IPS DF 6.9 (cell line): ENCODE measurements around the gene BCAP31.

Experiments
- DNase-seq: peaks from one replicate; pipeline ENCODE4 v3.0.0-alpha.2; 2013; ENCODE audit warnings: low read depth, low spot score
- H3K27ac ChIP-seq: one replicate; pipeline ENCODE4 v1.5.1; 2013; ENCODE audit warnings: low read length, control low read depth
- H3K27me3 ChIP-seq: 2 replicates; pipeline ENCODE4 v1.6.1; 2013; ENCODE audit warnings: mild to moderate bottlenecking, low read length; ENCODE audit not compliant: control insufficient read depth, insufficient read depth
- H3K36me3 ChIP-seq: 2 replicates; pipeline ENCODE4 v1.6.1; 2013; ENCODE audit warnings: low read length; ENCODE audit not compliant: control insufficient read depth, insufficient read depth
- H3K4me1 ChIP-seq: 2 replicates; pipeline ENCODE4 v1.6.1; 2013; ENCODE audit warnings: low read length; ENCODE audit not compliant: control insufficient read depth, insufficient read depth
- H3K4me3 ChIP-seq: 2 replicates; pipeline ENCODE4 v1.5.1; 2013; ENCODE audit warnings: mild to moderate bottlenecking, low read length
- H3K9me3 ChIP-seq: 2 replicates; pipeline ENCODE4 v1.6.1; 2013; ENCODE audit warnings: low read length, inconsistent platforms; ENCODE audit not compliant: control insufficient read depth, insufficient read depth
- WGBS: extraction: QIAGEN DNeasy Blood & Tissue Kit; methylation state at CpG from one replicate; pipeline ENCODE4 v1.1.7; 2013; ENCODE audit warnings: mixed read lengths, missing lambda C conversion rate; ENCODE audit not compliant: insufficient read length, insufficient coverage; 5-methylcytosine and 5-hydroxymethylcytosine counted together

The BCAP31 gene

GRCh38 chrX:153724252-153725038 lies at the start of gene BCAP31, which contains the start of gene ABCD1:
BCAP31 (minus strand) TSS chrX:153724387; CDS start chrX:153723244, 1,143 bp downstream.
ABCD1 (plus strand) TSS chrX:153724856; CDS start chrX:153725267, 411 bp downstream.
- WGBS = no CpG with 5 or more reads among the region's 88 CpGs

GRCh38 chrX:153773218-153773611 lies 49.0 kb upstream of the BCAP31 start:
- H3K27ac ChIP-seq = no peak overlapping the region
- no peak for DNase-seq
- H3K9me3 ChIP-seq = no peaks in the 10 kb centered on the region
- H3K27me3 ChIP-seq = no peaks in the 10 kb centered on the region
- WGBS = no CpG with 5 or more reads among the region's 23 CpGs
- no peak overlapping the region for H3K4me3 ChIP-seq
- H3K36me3 ChIP-seq = no peaks in the 10 kb centered on the region
- H3K4me1 ChIP-seq = no peaks in the 10 kb centered on the region

More at GRCh38 chrX:153724252-153725038, at the start of gene BCAP31, which contains the start of gene ABCD1:
- peak within 1 kb of the TSS; percentile 80; the same call in 1 of the 2 replicates for H3K4me3 ChIP-seq
- no peaks in the 10 kb centered on the region for H3K27me3 ChIP-seq
- H3K27ac ChIP-seq = no peak within 1 kb of the TSS
- no peak for DNase-seq
- H3K9me3 ChIP-seq = no peaks in the 10 kb centered on the region
- H3K36me3 ChIP-seq = peaks cover 6% of the 10 kb centered on the region
- peaks cover 4% of the 10 kb centered on the region for H3K4me1 ChIP-seq

DNA sequence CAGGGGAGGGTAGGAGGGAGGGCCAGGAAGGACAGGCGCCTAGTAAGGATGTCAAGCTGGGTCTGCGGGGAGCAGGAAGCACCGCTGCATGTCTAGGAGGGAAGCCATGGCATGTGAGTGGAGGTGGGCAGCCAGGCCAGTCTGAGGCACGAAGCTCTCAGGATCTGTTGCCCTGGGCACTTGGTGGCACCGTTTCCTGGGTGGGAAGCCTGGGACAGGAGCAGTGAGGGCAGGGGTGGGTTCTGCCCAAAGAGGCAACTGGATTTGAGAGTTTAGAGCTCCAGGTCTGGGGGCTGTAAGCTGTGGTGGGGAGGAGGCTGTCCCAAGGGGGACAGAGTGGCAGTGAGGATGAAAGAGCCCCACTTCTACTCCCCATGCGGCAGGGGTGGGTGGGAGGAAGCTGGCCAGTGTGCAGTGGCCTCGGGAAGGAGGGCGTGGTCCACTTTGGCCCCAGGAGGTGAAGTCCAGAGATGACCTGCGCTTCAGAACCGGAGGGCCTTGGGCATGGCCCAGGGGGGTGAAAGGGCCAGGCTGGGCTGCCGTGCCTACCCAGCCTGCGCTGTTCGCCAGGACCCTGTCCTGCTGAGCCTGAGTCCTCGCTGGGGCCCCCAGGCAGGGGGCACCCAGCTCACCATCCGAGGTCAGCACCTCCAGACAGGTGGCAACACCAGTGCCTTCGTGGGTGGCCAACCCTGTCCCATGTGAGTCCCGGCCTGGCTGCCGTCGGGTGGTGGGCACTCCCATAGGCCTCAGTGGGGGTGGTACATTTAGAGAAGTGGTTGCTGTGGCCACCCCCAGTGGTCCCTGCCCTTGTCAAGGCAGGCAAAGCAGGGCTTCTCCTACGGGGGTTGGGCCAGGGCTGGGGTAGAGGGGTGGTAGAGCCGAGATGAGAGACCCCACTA lies 48.4 kb upstream of the BCAP31 start:
- no peaks in the 10 kb centered on the region for H3K27me3 ChIP-seq
- H3K36me3 ChIP-seq = no peaks in the 10 kb centered on the region
- no peak overlapping the region for H3K27ac ChIP-seq
- H3K9me3 ChIP-seq = no peaks in the 10 kb centered on the region
- no peak overlapping the region for H3K4me3 ChIP-seq
- H3K4me1 ChIP-seq = no peaks in the 10 kb centered on the region
- no CpG with 5 or more reads among the region's 21 CpGs for WGBS
- DNase-seq = no peak

DNA sequence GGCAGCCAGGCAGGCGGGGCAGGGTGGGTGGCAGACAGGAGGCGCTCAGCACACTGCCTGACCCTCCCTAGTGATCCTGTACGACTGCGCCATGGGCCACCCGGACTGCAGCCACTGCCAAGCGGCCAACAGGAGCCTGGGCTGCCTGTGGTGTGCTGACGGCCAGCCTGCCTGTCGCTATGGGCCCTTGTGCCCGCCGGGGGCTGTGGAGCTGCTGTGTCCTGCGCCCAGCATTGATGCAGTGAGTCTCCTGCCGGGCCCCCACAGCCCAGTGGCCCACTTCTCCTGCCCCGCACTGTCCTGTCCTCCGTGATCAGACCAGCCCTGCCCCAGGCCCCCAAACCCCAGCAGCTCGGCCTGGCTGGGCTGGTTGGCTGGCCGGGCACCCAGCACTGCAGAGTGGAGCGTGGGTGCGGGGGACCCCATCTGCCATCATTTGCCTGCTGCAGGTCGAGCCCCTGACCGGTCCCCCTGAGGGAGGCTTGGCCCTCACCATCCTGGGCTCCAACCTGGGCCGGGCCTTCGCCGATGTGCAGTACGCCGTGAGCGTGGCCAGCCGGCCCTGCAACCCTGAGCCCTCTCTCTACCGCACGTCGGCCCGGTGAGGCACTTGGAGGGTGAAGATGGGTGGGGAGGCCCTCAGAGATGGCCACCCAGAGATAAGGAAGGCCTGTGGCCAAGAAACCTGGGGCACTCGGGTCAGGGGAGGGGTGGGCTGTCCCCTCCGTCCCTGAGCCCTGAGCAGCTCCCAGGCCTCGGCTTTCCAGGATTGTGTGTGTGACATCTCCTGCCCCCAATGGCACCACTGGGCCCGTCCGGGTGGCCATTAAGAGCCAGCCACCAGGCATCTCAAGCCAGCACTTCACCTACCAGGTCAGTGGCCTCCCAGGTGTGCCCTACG lies 47.5 kb upstream of the BCAP31 start:
- H3K27me3 ChIP-seq = no peaks in the 10 kb centered on the region
- no CpG with 5 or more reads among the region's 37 CpGs for WGBS
- H3K27ac ChIP-seq = no peak overlapping the region
- no peak for DNase-seq
- no peaks in the 10 kb centered on the region for H3K36me3 ChIP-seq
- no peak overlapping the region for H3K4me3 ChIP-seq
- no peaks in the 10 kb centered on the region for H3K4me1 ChIP-seq
- no peaks in the 10 kb centered on the region for H3K9me3 ChIP-seq

- WGBS = no CpG with 5 or more reads among the region's 18 CpGs
Observed at GRCh38 chrX:153770601-153771414, 46.6 kb upstream of the BCAP31 start.

GRCh38 chrX:153769865-153770600 lies 45.8 kb upstream of the BCAP31 start:
- DNase-seq = no peak
- H3K9me3 ChIP-seq = no peaks in the 10 kb centered on the region
- no peak overlapping the region for H3K4me3 ChIP-seq
- no CpG with 5 or more reads among the region's 25 CpGs for WGBS
- H3K27ac ChIP-seq = no peak overlapping the region
- H3K27me3 ChIP-seq = no peaks in the 10 kb centered on the region
- H3K4me1 ChIP-seq = no peaks in the 10 kb centered on the region
- H3K36me3 ChIP-seq = no peaks in the 10 kb centered on the region

More at GRCh38 chrX:153770601-153771414, 46.6 kb upstream of the BCAP31 start:
- Histone ChIP-seq H3K27me3 (no peaks in the 10 kb centered on the region), H3K36me3 (no peaks in the 10 kb centered on the region), H3K4me3 (no peak overlapping the region), H3K9me3 (no peaks in the 10 kb centered on the region), H3K27ac (no peak overlapping the region), H3K4me1 (no peaks in the 10 kb centered on the region)
- no peak for DNase-seq

DNA sequence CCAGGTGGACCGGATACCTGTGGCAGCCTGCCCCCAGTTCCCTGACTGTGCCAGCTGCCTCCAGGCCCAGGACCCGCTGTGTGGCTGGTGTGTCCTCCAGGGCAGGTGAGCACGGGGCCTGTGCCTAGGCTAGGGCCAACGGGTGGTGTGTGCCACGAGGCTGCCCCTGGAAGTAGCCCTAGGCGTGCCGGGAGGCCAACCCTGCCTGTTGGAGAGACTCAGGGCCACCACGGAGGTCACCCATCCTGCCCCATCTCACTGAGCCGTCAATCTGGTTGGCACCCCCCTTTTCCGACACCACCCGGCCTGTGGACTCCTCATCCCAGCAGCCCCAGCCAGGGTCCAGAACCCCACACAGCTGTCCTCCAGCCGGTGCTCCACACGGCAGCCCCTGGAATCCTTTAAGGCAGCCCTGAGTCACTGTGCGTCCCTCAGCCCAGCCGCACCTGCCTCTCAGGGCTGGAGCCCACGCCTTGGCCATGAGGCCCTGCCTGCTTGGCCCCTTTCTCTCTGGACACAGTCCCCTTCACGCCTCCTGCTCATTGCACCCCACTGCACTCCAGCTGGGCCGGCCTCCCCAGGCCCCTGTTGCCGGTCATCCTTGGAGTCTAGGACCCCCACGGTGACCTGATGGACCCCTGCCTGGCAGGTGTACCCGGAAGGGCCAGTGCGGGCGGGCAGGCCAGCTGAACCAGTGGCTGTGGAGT lies 45.1 kb upstream of the BCAP31 start:
- DNase-seq = no peak
- Histone ChIP-seq H3K4me3 (no peak overlapping the region), H3K4me1 (no peaks in the 10 kb centered on the region), H3K9me3 (no peaks in the 10 kb centered on the region), H3K36me3 (no peaks in the 10 kb centered on the region), H3K27ac (no peak overlapping the region), H3K27me3 (no peaks in the 10 kb centered on the region)
- no CpG with 5 or more reads among the region's 23 CpGs for WGBS

- no peaks in the 10 kb centered on the region for H3K9me3 ChIP-seq
- H3K27ac ChIP-seq = no peak overlapping the region
- no peak for DNase-seq
- no peaks in the 10 kb centered on the region for H3K27me3 ChIP-seq
- H3K4me1 ChIP-seq = no peaks in the 10 kb centered on the region; the same call in 1 of the 2 replicates
- H3K4me3 ChIP-seq = no peak overlapping the region
- no peaks in the 10 kb centered on the region for H3K36me3 ChIP-seq
- WGBS = no CpG with 5 or more reads among the region's 22 CpGs
Observed at GRCh38 chrX:153768311-153769157, 44.3 kb upstream of the BCAP31 start.
